Measurements from ENCODE around the gene SNED1. TPM values are rescaled to one million over a fixed set of nuclear protein-coding genes. Genes with fewer than 3 reads are reported as not detected.

Gene SNED1
- total RNA-seq, 1 donor from 2014 or later: 0.11 TPM

- Mint-ChIP-seq H3K36me3 (no peaks in the 10 kb centered on the region), H3K27ac (no peak overlapping the region), H3K27me3 (ENCODE audit: insufficient read depth, low read depth) (peaks cover 4% of the 10 kb centered on the region), H3K4me1 (no peaks in the 10 kb centered on the region), H3K9me3 (no peaks in the 10 kb centered on the region), H3K4me3 (no peak overlapping the region)
- Histone ChIP-seq H3K27me3 (no peaks in the 10 kb centered on the region), H3K9me3 (ENCODE audit: low read depth) (no peaks in the 10 kb centered on the region), H3K4me1 (no peaks in the 10 kb centered on the region), H3K9ac (no peak overlapping the region), H3K36me3 (no peaks in the 10 kb centered on the region), H3F3A (ENCODE audit: low read depth) (no peaks in the 10 kb centered on the region), H4K20me1 (ENCODE audit: low read depth) (peaks cover 15% of the 10 kb centered on the region), H3K4me2 (peak overlapping the region; percentile 69), H3K4me3 (no peak overlapping the region), H3K27ac (no peak overlapping the region), H3K79me2 (ENCODE audit: low read depth) (no peaks in the 10 kb centered on the region), H2AFZ (replicated peaks) (no peak overlapping the region)
- DNase-seq (ENCODE audit: low spot score): no peak
- TF ChIP-seq EZH2 (IDR thresholded peaks at IDR 0.05) (no peak), EZH2phosphoT487 (IDR thresholded peaks at IDR 0.05) (no peak), CTCF (IDR thresholded peaks at IDR 0.05) (no peak)
These were observed 65.2 kb downstream of the SNED1 start for GRCh38 chr2:241063587-241063986.

GRCh38 chr2:241064008-241064801, 65.8 kb downstream of the SNED1 start:
- no peaks in the 10 kb centered on the region for H3K36me3 ChIP-seq
- no peaks in the 10 kb centered on the region for H3K36me3 Mint-ChIP-seq
- TF ChIP-seq EZH2phosphoT487 (IDR thresholded peaks at IDR 0.05) (no peak), EZH2 (IDR thresholded peaks at IDR 0.05) (no peak), CTCF (IDR thresholded peaks at IDR 0.05) (no peak)
- no peak overlapping the region for H3K9ac ChIP-seq
- peak overlapping the region; percentile 69 for H3K4me2 ChIP-seq
- H3K4me3 Mint-ChIP-seq: no peak overlapping the region
- H3F3A ChIP-seq (ENCODE audit: low read depth): no peaks in the 10 kb centered on the region
- no peaks in the 10 kb centered on the region for H3K79me2 ChIP-seq (ENCODE audit: low read depth)
- H2AFZ ChIP-seq (replicated peaks): no peak overlapping the region
- H3K9me3 Mint-ChIP-seq: no peaks in the 10 kb centered on the region
- DNase-seq (ENCODE audit: low spot score): no peak
- H3K27ac ChIP-seq: no peak overlapping the region
- peaks cover 15% of the 10 kb centered on the region for H4K20me1 ChIP-seq (ENCODE audit: low read depth)
- H3K27me3 ChIP-seq: no peaks in the 10 kb centered on the region
- no peaks in the 10 kb centered on the region for H3K4me1 Mint-ChIP-seq
- no peak overlapping the region for H3K27ac Mint-ChIP-seq
- peaks cover 4% of the 10 kb centered on the region for H3K27me3 Mint-ChIP-seq (ENCODE audit: insufficient read depth, low read depth)
- H3K9me3 ChIP-seq (ENCODE audit: low read depth): no peaks in the 10 kb centered on the region
- H3K4me3 ChIP-seq: no peak overlapping the region
- no peaks in the 10 kb centered on the region for H3K4me1 ChIP-seq

- Mint-ChIP-seq H3K36me3 (no peaks in the 10 kb centered on the region), H3K4me3 (no peak overlapping the region), H3K9me3 (no peaks in the 10 kb centered on the region), H3K4me1 (no peaks in the 10 kb centered on the region), H3K27ac (no peak overlapping the region), H3K27me3 (ENCODE audit: insufficient read depth, low read depth) (peaks cover 4% of the 10 kb centered on the region)
- H3K27me3 ChIP-seq: no peaks in the 10 kb centered on the region
- no peaks in the 10 kb centered on the region for H3F3A ChIP-seq (ENCODE audit: low read depth)
- no peak overlapping the region for H3K27ac ChIP-seq
- H3K79me2 ChIP-seq (ENCODE audit: low read depth): no peaks in the 10 kb centered on the region
- H3K4me2 ChIP-seq: no peak overlapping the region
- no peak for DNase-seq (ENCODE audit: low spot score)
- no peaks in the 10 kb centered on the region for H3K4me1 ChIP-seq
- peaks cover 15% of the 10 kb centered on the region for H4K20me1 ChIP-seq (ENCODE audit: low read depth)
- H3K4me3 ChIP-seq: no peak overlapping the region
- H2AFZ ChIP-seq (replicated peaks): no peak overlapping the region
- TF ChIP-seq EZH2 (IDR thresholded peaks at IDR 0.05): no peak
- H3K9ac ChIP-seq: no peak overlapping the region
- H3K36me3 ChIP-seq: no peaks in the 10 kb centered on the region
- no peaks in the 10 kb centered on the region for H3K9me3 ChIP-seq (ENCODE audit: low read depth)
These were observed 66.5 kb downstream of the SNED1 start for GRCh38 chr2:241064802-241065354.

GRCh38 chr2:241065355-241065803, 67.0 kb downstream of the SNED1 start:
- TF ChIP-seq EZH2 (IDR thresholded peaks at IDR 0.05) (no peak), EZH2phosphoT487 (IDR thresholded peaks at IDR 0.05) (no peak), CTCF (IDR thresholded peaks at IDR 0.05) (no peak)
- Mint-ChIP-seq H3K9me3 (no peaks in the 10 kb centered on the region), H3K4me1 (no peaks in the 10 kb centered on the region), H3K27ac (no peak overlapping the region), H3K27me3 (ENCODE audit: insufficient read depth, low read depth) (peaks cover 4% of the 10 kb centered on the region), H3K4me3 (no peak overlapping the region), H3K36me3 (no peaks in the 10 kb centered on the region)
- no peak overlapping the region for H2AFZ ChIP-seq (replicated peaks)
- H3K4me2 ChIP-seq: no peak overlapping the region
- H3F3A ChIP-seq (ENCODE audit: low read depth): no peaks in the 10 kb centered on the region
- H3K36me3 ChIP-seq: no peaks in the 10 kb centered on the region
- no peak for DNase-seq (ENCODE audit: low spot score)
- no peak overlapping the region for H3K27ac ChIP-seq
- no peak overlapping the region for H3K4me3 ChIP-seq
- no peak overlapping the region for H3K9ac ChIP-seq
- no peaks in the 10 kb centered on the region for H3K9me3 ChIP-seq (ENCODE audit: low read depth)
- no peaks in the 10 kb centered on the region for H3K4me1 ChIP-seq
- no peaks in the 10 kb centered on the region for H3K27me3 ChIP-seq
- no peaks in the 10 kb centered on the region for H3K79me2 ChIP-seq (ENCODE audit: low read depth)
- H4K20me1 ChIP-seq (ENCODE audit: low read depth): peaks cover 15% of the 10 kb centered on the region
